BLaER1 treated with 17β-estradiol and CSF1 and Interleukin-3, amounts not matched to agents 10 nM and 100 nM (cell line): ENCODE results near the gene ZFYVE19.

ENCODE experiments used
- H3K27ac ChIP-seq, 11 experiments: shearing (Covaris generic); formaldehyde crosslinking; 2 replicates each; pipeline ENCODE4 v1.8.1; 2022
- H3K27me3 ChIP-seq, 11 experiments: shearing (Covaris generic); formaldehyde crosslinking; 2 replicates each; pipeline ENCODE4 v1.8.1; 2022
- H3K36me3 ChIP-seq, 11 experiments: shearing (Covaris generic); formaldehyde crosslinking; 2 replicates each; pipeline ENCODE4 v1.8.1; 2022
- H3K4me1 ChIP-seq, 10 experiments: shearing (Covaris generic); formaldehyde crosslinking; 2 replicates each; pipeline ENCODE4 v1.8.1; 2022
- H3K4me2 ChIP-seq, 11 experiments: shearing (Covaris generic); formaldehyde crosslinking; 2 replicates each; pipeline ENCODE4 v1.8.1; 2022
- H3K4me3 ChIP-seq, 10 experiments: shearing (Covaris generic); formaldehyde crosslinking; 2 replicates each; pipeline ENCODE4 v1.8.1; 2022
- H3K9ac ChIP-seq, 11 experiments: shearing (Covaris generic); formaldehyde crosslinking; 2 replicates each; pipeline ENCODE4 v1.8.1; 2022
- H3K9me3 ChIP-seq, 11 experiments: shearing (Covaris generic); formaldehyde crosslinking; replicated peaks in 1 of 11; 2 replicates each; pipeline ENCODE4 v1.8.1; 2022
- H4K20me1 ChIP-seq, 11 experiments: shearing (Covaris generic); formaldehyde crosslinking; 2 replicates each; pipeline ENCODE4 v1.8.1; 2022
- Cebpa-rat ChIP-seq, 11 experiments: shearing (Covaris generic); IDR thresholded peaks; 2 replicates each; pipeline ENCODE4 v1.8.1; 2022

Gene ZFYVE19

GRCh38 chr15:40796041-40796440 is 10.8 kb upstream of the ZFYVE19 start:
- no peak overlapping the region for H3K4me3 ChIP-seq
- H3K9me3 ChIP-seq = no peaks in the 10 kb centered on the region
- peaks cover 6 to 52% (median 34%) of the 10 kb centered on the region in 10 experiments; a peak in 18 of 20 replicates for H3K4me1 ChIP-seq
- peak overlapping the region in 2 of 11 experiments; percentile 41 to 54; a peak in 2 of 22 replicates for H3K27ac ChIP-seq
- H4K20me1 ChIP-seq = peaks cover 0 to 61% (median 16%) of the 10 kb centered on the region in 11 experiments; a peak in 10 of 22 replicates
- no peak overlapping the region for H3K9ac ChIP-seq
- H3K36me3 ChIP-seq = peaks cover 4 to 40% (median 20%) of the 10 kb centered on the region in 11 experiments; a peak in 15 of 22 replicates
- no peaks in the 10 kb centered on the region for H3K27me3 ChIP-seq
- peak overlapping the region in 4 of 11 experiments; percentile 62 to 84 (median 74); a peak in 7 of 22 replicates for H3K4me2 ChIP-seq
- TF ChIP-seq Cebpa-rat (IDR thresholded peaks at IDR 0.05) = no peak

- H3K4me2 ChIP-seq = peak overlapping the region in 5 of 11 experiments; percentile 4 to 84 (median 66); a peak in 7 of 22 replicates
- peaks cover 6 to 52% (median 34%) of the 10 kb centered on the region in 10 experiments; a peak in 18 of 20 replicates for H3K4me1 ChIP-seq
- H3K9me3 ChIP-seq = no peaks in the 10 kb centered on the region
- no peaks in the 10 kb centered on the region for H3K27me3 ChIP-seq
- H3K27ac ChIP-seq = peak overlapping the region in 3 of 11 experiments; percentile 40 to 54 (median 41); a peak in 5 of 22 replicates
- H4K20me1 ChIP-seq = peaks cover 0 to 56% (median 14%) of the 10 kb centered on the region in 11 experiments; a peak in 10 of 22 replicates
- H3K9ac ChIP-seq = no peak overlapping the region
- H3K4me3 ChIP-seq = no peak overlapping the region
- no peak for TF ChIP-seq Cebpa-rat (IDR thresholded peaks at IDR 0.05)
- peaks cover under 1 to 38% (median 16%) of the 10 kb centered on the region in 11 experiments; a peak in 11 of 22 replicates for H3K36me3 ChIP-seq
Observed at GRCh38 chr15:40796512-40796911, 10.4 kb upstream of the ZFYVE19 start.

- no peak for TF ChIP-seq Cebpa-rat (IDR thresholded peaks at IDR 0.05)
- H3K9ac ChIP-seq = no peak overlapping the region
Observed at GRCh38 chr15:40799523-40799922, 7.4 kb upstream of the ZFYVE19 start.

GRCh38 chr15:40803076-40803475 is 3.8 kb upstream of the ZFYVE19 start:
- TF ChIP-seq Cebpa-rat (IDR thresholded peaks at IDR 0.05) = no peak
- Histone ChIP-seq H3K9ac (no peak overlapping the region), H4K20me1 (peaks cover 0 to 15% (median 4%) of the 10 kb centered on the region in 11 experiments; a peak in 7 of 22 replicates), H3K27ac (no peak overlapping the region), H3K4me2 (no peak overlapping the region), H3K27me3 (no peaks in the 10 kb centered on the region), H3K9me3 (no peaks in the 10 kb centered on the region), H3K36me3 (peaks cover 4 to 48% (median 18%) of the 10 kb centered on the region in 11 experiments; a peak in 17 of 22 replicates), H3K4me1 (peaks cover 19 to 39% (median 25%) of the 10 kb centered on the region in 10 experiments), H3K4me3 (no peak overlapping the region)

More at GRCh38 chr15:40799523-40799922, 7.4 kb upstream of the ZFYVE19 start:
- H3K9me3 ChIP-seq = no peaks in the 10 kb centered on the region
- peaks cover 0 to 32% (median 6%) of the 10 kb centered on the region in 11 experiments; a peak in 9 of 22 replicates for H4K20me1 ChIP-seq
- H3K36me3 ChIP-seq = peaks cover 4 to 49% (median 18%) of the 10 kb centered on the region in 11 experiments; a peak in 17 of 22 replicates
- no peak overlapping the region for H3K4me2 ChIP-seq
- H3K27me3 ChIP-seq = no peaks in the 10 kb centered on the region
- no peak overlapping the region for H3K4me3 ChIP-seq
- H3K27ac ChIP-seq = no peak overlapping the region
- peaks cover 6 to 40% (median 29%) of the 10 kb centered on the region in 10 experiments; a peak in 18 of 20 replicates for H3K4me1 ChIP-seq

GRCh38 chr15:40803688-40804087 is 3.2 kb upstream of the ZFYVE19 start:
- H3K9ac ChIP-seq = no peak overlapping the region
- H3K36me3 ChIP-seq = peaks cover 2 to 43% (median 14%) of the 10 kb centered on the region in 11 experiments; a peak in 17 of 22 replicates
- H3K27ac ChIP-seq = no peak overlapping the region
- H3K4me1 ChIP-seq = peaks cover 26 to 45% (median 31%) of the 10 kb centered on the region in 10 experiments
- TF ChIP-seq Cebpa-rat (IDR thresholded peaks at IDR 0.05) = no peak
- H3K27me3 ChIP-seq = no peaks in the 10 kb centered on the region
- peaks cover 0 to 15% (median 6%) of the 10 kb centered on the region in 11 experiments; a peak in 7 of 22 replicates for H4K20me1 ChIP-seq
- no peak overlapping the region for H3K4me2 ChIP-seq
- no peak overlapping the region for H3K4me3 ChIP-seq
- no peaks in the 10 kb centered on the region for H3K9me3 ChIP-seq

GRCh38 chr15:40806672-40807027 is 239 bp upstream of the ZFYVE19 start:
- peak overlapping the region; percentile 85 to 98 (median 93) for H3K9ac ChIP-seq
- H3K4me2 ChIP-seq = peak overlapping the region; percentile 74 to 95 (median 90)
- H3K27ac ChIP-seq = peak overlapping the region; percentile 84 to 98 (median 94); a peak in 21 of 22 replicates
- TF ChIP-seq Cebpa-rat (IDR thresholded peaks at IDR 0.05) = no peak
- no peaks in the 10 kb centered on the region for H3K27me3 ChIP-seq
- peaks cover 10 to 45% (median 29%) of the 10 kb centered on the region in 11 experiments; a peak in 21 of 22 replicates for H3K36me3 ChIP-seq
- no peaks in the 10 kb centered on the region for H3K9me3 ChIP-seq
- H4K20me1 ChIP-seq = peaks cover 0 to 11% (median 0%) of the 10 kb centered on the region in 11 experiments; a peak in 7 of 22 replicates
- peaks cover 27 to 46% (median 36%) of the 10 kb centered on the region in 10 experiments for H3K4me1 ChIP-seq
- peak overlapping the region; percentile 76 to 89 (median 79) for H3K4me3 ChIP-seq

GRCh38 chr15:40807888-40808461 is 1.1 kb downstream of the ZFYVE19 start:
- Histone ChIP-seq H4K20me1 (peaks cover 0 to 11% (median 0%) of the 10 kb centered on the region in 11 experiments; a peak in 4 of 22 replicates), H3K9me3 (no peaks in the 10 kb centered on the region), H3K27me3 (no peaks in the 10 kb centered on the region), H3K4me2 (peak overlapping the region; percentile 74 to 95 (median 90)), H3K27ac (peak overlapping the region in 7 of 11 experiments; percentile 59 to 98 (median 94); a peak in 12 of 22 replicates), H3K9ac (peak overlapping the region; percentile 65 to 98 (median 93)), H3K36me3 (peaks cover 10 to 43% (median 31%) of the 10 kb centered on the region in 11 experiments; a peak in 20 of 22 replicates), H3K4me3 (peak overlapping the region; percentile 76 to 89 (median 79)), H3K4me1 (peaks cover 27 to 46% (median 36%) of the 10 kb centered on the region in 10 experiments)
- TF ChIP-seq Cebpa-rat (IDR thresholded peaks at IDR 0.05) = no peak

GRCh38 chr15:40808861-40809450 is 2.1 kb downstream of the ZFYVE19 start:
- H3K4me2 ChIP-seq = peak overlapping the region; percentile 74 to 95 (median 90); a peak in 21 of 22 replicates
- no peaks in the 10 kb centered on the region for H3K27me3 ChIP-seq
- H3K9me3 ChIP-seq = no peaks in the 10 kb centered on the region
- no peak overlapping the region for H3K4me3 ChIP-seq
- peak overlapping the region in 6 of 11 experiments; percentile 22 to 98 (median 92); a peak in 5 of 22 replicates for H3K9ac ChIP-seq
- no peak for TF ChIP-seq Cebpa-rat (IDR thresholded peaks at IDR 0.05)
- no peak overlapping the region for H3K27ac ChIP-seq
- peaks cover 27 to 46% (median 36%) of the 10 kb centered on the region in 10 experiments for H3K4me1 ChIP-seq
- peaks cover 0 to 11% (median 0%) of the 10 kb centered on the region in 11 experiments; a peak in 5 of 22 replicates for H4K20me1 ChIP-seq
- H3K36me3 ChIP-seq = peaks cover 17 to 43% (median 39%) of the 10 kb centered on the region in 11 experiments; a peak in 21 of 22 replicates
